ENCODE results near the gene PNMT. TPM values are rescaled to one million over a fixed set of nuclear protein-coding genes. Genes with fewer than 3 reads are reported as not detected.
A peak's percentile ranks its signal among the peaks of the same experiment; 100 is the strongest.

Gene PNMT
- total RNA-seq, 2 donors from 2014 or later: 9.7 to 11.2 TPM

- intact Hi-C loops (cut with DNase I): no loop called here
- ATAC-seq (no peak), DNase-seq (no peak)
These were observed 38.4 kb upstream of the PNMT start for GRCh38 chr17:39629898-39630297.

- intact Hi-C loops (cut with DNase I): no loop called here
- ATAC-seq (no peak), DNase-seq (no peak)
These were observed 36.9 kb upstream of the PNMT start for GRCh38 chr17:39631403-39631802.

GRCh38 chr17:39632153-39632941, 35.9 kb upstream of the PNMT start:
- peak in 1 of 2 donors; percentile 25 for ATAC-seq
- no peak for DNase-seq
- intact Hi-C loops (cut with DNase I): no loop called here

- DNase-seq (no peak), ATAC-seq (no peak)
- intact Hi-C loops (cut with DNase I): no loop called here
These were observed 34.6 kb upstream of the PNMT start for GRCh38 chr17:39633570-39634183.

GRCh38 chr17:39634384-39634871, 33.8 kb upstream of the PNMT start:
- ATAC-seq (no peak), DNase-seq (no peak)
- intact Hi-C loops (cut with DNase I): no loop called here

GRCh38 chr17:39635614-39636176, 32.6 kb upstream of the PNMT start:
- ATAC-seq (no peak), DNase-seq (no peak)
- intact Hi-C loops (cut with DNase I): no loop called here

GRCh38 chr17:39636587-39636926, 31.7 kb upstream of the PNMT start:
- no peak for DNase-seq
- intact Hi-C loops (cut with DNase I): no loop called here
- ATAC-seq: no peak

- ATAC-seq: peak; percentile 95 to 97
- peak; percentile 95 for DNase-seq
- intact Hi-C loops (cut with DNase I): no loop called here
These were observed 31.1 kb upstream of the PNMT start, which contains the start of gene STARD3 for GRCh38 chr17:39636927-39637736. STARD3 (plus strand) TSS chr17:39637144; CDS start chr17:39653532, 16,388 bp downstream.

- ATAC-seq: no peak
- intact Hi-C loops (cut with DNase I): no loop called here
- DNase-seq: no peak
These were observed 29.9 kb upstream of the PNMT start for GRCh38 chr17:39638317-39638716.

GRCh38 chr17:39639043-39639442, 29.2 kb upstream of the PNMT start:
- intact Hi-C loops (cut with DNase I): no loop called here

GRCh38 chr17:39639566-39640458, 28.4 kb upstream of the PNMT start:
- ATAC-seq: no peak
- no peak for DNase-seq
- intact Hi-C loops (cut with DNase I): no loop called here

More at GRCh38 chr17:39639043-39639442, 29.2 kb upstream of the PNMT start:
- DNase-seq: no peak
- ATAC-seq: no peak

- DNase-seq (no peak), ATAC-seq (no peak)
- intact Hi-C loops (cut with DNase I): no loop called here
These were observed 27.6 kb upstream of the PNMT start for GRCh38 chr17:39640591-39641031.

GRCh38 chr17:39641097-39641496, 27.2 kb upstream of the PNMT start:
- ATAC-seq (no peak), DNase-seq (no peak)
- intact Hi-C loops (cut with DNase I): no loop called here

GRCh38 chr17:39641883-39642282, 26.4 kb upstream of the PNMT start:
- DNase-seq: no peak
- no peak for ATAC-seq
- intact Hi-C loops (cut with DNase I): no loop called here

GRCh38 chr17:39642291-39643074, 25.8 kb upstream of the PNMT start:
- no peak for DNase-seq
- intact Hi-C loops (cut with DNase I): no loop called here
- ATAC-seq: no peak

GRCh38 chr17:39643271-39643670, 25.0 kb upstream of the PNMT start:
- ATAC-seq (peak in 1 of 2 donors; percentile 55), DNase-seq (no peak)

GRCh38 chr17:39647256-39647655, 21.0 kb upstream of the PNMT start:
- ATAC-seq (no peak), DNase-seq (no peak)
- intact Hi-C loops (cut with DNase I): no loop called here

More at GRCh38 chr17:39643271-39643670, 25.0 kb upstream of the PNMT start:
- intact Hi-C loops (cut with DNase I): no loop called here

Measured in left cardiac atrium (tissue), 4 donors.